HG03045 (cell line): ENCODE measurements around the gene PAOX.
"Not testable (repeated sequence)": the region's sequence is repeated elsewhere in the genome, so short reads cannot be mapped to it uniquely, and the experiment has no call there.

ENCODE experiments used
- ATAC-seq: cut with Tn5 transposase; IDR thresholded peaks from one replicate; pipeline ENCODE4 v1.9.1; 2021; ENCODE audit warnings: mild to moderate bottlenecking, moderate library complexity; ENCODE audit not compliant: unreplicated experiment

Gene PAOX

DNA sequence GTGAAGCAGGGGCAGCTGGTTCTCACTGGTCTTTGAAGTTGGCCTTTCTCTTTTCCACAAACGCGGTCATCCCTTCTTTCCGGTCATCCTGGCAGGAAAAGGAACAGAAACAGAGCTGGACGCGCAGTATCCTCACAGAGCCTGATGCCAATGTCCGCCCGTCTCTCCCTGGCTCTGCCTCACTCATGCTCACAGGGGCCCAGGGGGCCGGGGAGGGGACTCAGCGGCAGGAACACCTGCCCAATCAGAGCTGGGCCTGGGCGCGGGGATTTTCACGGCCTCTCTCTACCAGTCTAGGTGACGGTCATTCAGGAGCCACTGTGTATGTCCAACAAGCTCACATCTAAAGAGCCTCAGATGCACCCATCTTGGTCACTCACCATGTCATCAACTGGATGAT, 16.2 kb upstream of the PAOX start:
- ATAC-seq = no peak

DNA sequence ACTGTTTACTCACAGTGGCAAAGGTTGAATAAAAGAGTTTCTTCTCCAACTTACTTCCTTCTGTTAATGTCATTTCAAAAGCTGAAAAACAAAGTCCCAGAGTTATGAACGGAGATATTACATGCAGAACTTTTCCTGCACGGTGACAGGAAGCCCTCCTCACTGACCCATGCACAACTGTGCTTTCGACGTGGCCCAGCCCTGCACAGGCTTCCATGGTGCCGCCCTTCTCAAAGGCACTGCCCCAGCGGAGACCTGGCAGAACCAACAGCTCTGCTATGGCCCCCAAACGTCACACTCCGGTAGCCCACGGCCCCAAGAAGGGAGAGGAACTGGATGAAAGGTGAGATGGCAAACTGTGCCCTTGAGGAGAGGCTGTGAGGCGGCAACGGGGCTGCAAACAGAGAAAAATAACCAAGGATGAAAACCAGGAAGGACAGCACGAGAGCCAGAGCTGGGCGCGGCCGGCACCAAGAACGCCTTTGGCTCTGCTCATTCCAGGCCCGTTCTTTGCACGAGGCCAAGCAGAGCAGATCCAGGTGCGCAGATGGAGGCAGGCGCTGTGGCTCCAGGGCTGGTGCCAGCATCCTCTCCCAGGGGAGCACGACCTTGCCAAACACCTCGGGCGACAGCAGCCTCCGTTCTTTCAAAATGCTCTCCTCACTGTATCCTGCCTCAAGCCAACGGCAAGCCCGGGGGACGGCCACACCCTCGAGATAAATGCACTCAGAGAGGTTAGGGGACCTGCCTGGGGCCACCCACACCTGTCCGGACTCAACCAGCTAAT, 14.2 kb upstream of the PAOX start:
- no peak for ATAC-seq

DNA sequence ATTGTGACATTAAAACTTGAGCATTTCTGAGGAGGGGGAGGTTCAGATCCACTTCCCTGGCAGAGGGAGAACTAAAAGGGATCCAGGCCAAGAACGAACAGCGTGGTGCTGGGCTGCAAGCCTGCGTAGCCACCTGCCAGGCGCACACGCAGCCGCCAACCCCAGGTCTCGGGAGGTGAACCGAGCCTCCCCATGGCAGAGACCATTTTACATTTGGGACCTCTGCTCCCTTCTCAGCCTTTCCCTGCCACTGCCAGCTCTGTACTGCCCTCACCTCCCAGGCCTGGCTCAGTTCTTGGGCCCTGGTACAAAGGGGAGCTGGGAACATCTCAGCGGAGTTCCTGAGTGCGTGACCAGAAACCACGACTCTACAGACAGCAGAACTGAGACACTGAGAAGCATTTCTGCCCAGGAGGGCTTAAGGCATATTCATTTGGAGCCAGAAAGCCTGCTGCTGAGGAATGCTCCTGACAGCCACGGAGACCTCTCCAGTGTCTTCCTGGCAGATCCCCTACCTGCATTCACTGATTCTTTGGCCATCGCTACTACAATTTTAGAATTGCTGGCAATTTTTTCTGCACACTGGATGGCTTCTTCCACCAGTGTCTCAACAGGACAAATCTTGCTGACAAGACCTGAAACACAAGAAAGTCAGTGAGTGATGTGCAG, 13.5 kb upstream of the PAOX start:
- ATAC-seq = no peak

DNA sequence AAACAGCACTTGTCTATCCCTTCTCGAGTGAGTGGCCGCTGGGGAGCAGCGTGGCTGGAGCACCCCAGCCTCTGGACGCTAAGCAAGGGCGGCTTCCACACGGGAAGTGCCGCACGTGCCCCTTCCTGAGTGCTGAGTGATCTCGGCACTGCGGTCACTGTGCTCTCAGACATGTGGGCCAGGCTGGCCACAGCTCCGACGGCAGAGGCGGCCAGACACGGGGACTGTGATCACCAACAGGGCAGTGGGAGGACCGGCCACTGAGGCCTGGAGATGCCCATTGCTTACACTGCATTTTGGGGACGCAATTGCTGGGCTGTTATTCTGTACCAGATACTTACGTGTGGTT, 13.0 kb upstream of the PAOX start:
- no peak for ATAC-seq

DNA sequence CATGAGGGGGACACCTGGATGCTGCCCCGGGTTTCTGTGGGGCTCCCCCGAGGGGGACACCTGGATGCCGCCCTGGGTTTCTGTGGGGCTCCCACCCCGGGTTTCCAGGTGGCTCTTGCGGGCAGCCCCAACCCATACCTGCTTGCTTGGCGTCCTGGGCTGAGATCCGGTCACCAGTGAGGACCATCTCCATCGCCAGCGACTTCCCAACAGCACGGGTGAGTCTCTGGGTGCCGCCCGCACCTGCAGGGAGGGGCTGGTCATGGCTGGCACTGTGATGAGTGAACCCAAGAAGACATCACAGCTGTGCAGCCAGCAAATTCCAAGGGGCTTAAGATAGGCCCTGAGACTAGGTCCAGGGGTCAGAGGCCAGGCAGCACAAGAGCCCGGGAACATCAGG, 12.3 kb upstream of the PAOX start:
- no peak for ATAC-seq

DNA sequence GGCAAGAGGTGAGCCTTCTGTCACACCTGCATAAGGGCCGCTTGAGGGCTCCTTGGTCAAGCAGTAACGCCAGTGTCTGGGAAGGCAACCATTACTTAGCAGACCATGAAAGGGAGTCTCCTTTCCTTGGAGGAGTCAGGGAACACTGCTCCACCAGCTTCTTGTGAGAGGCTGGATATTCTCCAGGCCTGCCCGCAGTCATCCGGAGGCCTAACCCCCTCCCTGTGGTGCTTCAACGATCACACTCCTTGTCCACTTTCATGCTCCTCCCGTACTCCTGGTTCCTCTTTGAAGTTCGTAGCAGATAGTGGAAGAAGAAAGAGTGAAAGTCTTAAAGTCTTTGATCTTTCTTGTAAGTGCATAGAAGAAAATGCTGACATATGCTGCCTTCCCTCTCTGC, 11.6 kb upstream of the PAOX start:
- ATAC-seq = not testable (repeated sequence)

DNA sequence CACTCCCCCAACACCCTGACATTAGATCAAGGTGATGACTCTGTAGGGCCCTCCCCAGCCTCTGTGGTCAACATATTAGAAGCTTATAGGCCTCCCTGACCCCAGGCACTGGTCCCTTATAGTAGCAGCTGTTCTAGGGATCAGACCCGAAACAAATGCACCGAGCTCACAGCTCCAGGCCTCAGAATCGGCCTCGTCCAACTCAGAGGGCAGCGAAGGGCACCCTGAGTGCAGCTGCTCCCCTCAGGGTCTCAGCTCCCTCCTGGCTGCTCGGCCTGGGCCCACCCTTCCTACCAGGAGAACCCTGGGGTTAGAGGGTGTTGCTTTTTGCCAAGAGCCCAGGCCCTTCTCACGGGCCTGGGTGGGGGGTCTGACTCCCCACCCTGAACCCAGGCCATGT, 10.9 kb upstream of the PAOX start:
- ATAC-seq = no peak

DNA sequence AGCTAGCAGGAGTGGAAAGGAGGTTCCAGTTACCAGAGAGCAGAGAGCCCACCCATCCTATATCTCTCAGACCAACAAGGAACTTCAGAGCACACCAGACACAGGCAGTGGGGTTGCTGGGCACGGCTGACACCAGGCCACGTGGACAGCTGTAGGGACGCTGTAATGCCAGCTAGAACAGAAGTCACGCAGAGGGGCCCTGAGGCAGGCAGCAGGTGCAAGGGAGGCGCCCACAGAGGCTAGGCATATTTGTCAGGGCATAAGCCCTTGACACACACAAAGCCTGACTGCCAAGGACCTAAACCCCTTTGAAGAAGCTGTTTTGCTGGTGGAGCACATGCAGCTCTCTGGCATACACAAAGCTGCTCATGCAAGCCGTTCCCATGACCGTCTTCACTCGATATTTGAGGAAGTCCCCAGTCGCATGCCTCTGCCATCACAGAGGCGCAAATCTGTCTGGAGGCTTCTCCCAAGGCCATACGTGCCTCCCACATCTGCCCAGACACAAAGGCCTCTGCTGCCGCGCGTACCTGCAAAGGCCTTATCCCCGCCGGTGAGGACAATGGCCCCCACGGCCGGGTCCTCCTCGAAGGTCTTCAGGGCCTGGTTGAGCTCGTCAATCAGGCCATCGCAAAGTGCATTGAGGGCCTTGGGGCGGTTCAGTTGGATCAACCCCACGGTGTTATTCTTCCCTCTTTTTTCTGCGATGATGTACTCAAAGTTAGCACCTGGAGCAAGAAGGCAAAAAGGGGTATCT, 8.9 kb upstream of the PAOX start:
- no peak for ATAC-seq

DNA sequence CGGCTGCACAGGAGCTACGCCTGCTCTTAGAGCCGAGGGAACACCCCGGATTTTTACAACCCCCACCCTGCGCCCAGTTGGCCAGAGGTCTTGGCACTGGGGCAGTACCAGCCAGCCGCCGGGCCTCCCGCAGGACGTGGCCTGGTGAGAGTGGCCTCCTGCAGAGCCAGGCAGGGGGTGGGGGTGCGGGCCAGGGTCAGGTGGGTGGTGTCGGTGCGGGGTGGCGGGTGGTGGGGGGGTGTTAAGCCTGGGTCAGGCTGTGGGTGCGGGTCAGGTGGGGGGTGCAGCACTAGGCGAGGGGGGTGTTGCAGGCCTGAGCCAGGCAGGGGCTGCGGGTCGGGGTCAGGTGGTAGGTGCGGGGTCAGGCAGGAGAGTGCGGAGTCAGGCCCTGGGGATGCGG, 6.6 kb upstream of the PAOX start:
- ATAC-seq = no peak

DNA sequence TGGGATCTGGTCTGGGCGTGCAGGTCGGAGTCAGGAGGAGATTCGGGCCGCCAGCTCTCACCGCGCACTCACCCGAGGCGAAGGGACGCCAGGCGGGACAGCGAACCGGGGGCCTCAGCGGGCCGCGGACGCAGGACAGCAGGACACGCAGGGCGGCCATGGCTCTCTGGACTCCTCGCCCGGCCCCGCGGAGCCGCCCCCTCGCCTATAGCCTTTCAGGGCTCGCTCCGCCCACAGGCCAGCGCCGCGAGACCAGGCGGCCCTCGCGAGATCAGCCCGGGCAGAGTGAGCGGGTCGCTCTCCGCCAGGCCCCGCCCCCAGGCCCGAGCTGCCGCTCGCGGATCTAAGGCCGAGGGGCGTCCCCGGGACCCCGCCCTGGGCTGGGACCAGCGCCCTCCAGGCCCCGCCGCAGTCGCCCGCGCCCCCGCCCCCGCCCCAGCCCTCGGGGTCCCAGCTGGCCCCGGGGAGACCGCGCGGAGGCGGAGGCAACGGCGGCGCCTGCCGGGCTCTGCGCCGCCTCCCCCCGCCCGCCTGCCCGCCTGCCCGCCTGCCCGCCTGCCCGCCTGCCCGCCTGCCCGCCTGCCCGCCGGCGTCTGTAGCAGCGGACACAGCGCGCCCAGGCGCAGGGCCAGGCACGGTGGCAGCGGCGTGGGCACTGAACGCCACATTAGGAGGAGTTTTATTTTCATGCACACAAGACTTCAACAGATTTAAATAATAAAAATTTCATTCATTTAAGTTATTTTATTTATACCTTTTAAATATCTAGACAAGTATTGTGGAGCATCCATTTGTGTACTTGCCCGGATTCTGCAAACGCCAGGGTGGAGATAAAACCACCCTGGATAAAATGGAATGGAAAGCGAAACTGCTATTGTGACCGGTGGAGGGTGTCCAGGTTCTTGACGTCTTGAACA, 5.6 kb upstream of the PAOX start, which contains the start of gene ECHS1:
Gene ECHS1, minus strand, starts transcription at position 181 of the 917 bp plus-strand sequence. Its CDS starts 21 bp downstream, at position 160.
- ATAC-seq = peak; percentile 90

DNA sequence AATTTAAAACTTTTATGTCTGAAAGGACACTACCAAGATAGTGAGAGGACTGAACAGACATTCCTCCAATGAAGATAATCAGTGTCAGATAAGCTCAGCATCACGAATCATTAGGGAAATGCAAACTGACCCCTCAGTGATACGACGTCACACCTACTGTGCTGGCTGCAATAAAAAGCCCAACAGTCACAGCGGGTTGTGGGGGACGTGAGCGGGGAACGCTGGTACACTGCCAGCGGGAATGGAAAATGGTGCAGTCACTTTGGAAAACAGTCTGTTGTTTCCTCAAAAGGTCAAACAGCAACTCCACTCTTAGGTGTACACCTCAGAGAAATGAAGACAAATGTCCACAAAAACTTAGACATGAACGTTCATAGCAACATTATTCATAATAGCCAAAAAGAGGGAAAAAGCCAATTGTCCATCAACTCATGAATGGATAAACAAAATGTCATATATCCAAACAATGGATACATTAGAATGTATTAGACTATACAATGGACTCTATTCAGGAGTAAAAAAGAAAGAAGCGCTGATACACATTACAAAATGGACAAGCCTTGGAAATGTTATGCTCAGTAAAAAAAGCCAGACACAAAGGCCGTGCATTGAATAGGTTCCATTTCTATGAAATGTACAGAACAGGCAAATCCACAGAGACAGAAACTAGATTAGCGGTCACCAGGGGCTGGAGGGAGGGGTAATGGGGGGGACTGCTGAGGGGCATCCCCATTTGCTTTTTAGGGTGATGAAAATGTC, 3.5 kb upstream of the PAOX start:
- ATAC-seq = no peak

DNA sequence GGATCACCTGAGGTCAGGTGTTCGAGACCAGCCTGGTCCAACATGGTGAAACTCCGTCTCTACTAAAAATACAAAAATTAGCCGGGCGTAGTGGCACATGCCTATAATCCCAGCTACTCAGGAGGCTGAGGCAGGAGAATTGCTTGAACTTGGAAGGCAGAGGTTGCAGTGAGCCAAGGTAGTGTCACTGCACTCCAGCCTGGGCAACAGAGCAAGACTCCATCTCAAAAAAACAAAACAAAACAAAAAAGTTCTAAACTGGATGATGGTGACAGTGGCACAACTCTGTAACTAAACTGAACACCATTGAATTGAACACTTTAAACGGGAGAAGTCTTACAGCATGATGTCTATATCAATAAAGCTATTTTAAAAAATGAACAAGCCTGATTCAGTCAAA, 2.9 kb upstream of the PAOX start:
- not testable (repeated sequence) for ATAC-seq

DNA sequence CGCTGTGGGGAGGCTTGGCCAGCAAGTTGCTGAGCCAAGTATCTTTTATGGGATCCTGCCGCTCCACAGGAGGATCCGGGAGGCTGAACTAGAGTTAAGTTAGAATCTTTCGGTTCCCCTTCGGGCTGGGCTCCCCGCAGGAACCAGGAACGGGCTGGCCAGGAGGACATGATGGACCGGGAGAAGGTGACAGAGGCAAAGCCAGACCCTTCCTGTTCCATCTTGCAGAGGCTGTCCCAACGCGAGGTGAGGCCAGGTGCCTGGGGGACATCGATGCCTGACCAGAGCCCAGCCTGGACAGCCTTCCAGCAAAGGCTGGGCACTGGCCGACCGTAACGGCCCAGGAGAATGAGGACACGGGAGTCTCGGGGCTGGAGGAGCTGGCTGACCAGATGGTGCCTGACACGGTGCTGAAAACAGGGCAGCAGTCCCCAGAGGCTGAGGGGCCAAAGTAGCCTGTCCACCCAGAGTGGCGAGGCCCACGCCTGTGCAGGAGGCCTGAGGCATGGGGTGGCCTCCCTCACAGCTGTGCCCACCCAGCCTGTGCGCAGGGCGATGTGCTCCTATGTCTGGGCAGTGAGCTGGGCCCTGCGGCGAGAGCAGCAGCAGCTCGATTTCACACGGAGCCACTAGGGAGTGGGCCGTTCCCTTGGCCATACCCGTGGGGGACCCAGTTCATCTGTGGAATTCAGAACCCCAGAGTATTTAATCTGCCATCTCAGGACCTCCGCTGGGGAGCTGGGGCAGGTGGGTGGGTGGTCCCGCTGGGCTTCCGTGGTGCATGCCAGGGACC, 1.8 kb upstream of the PAOX start:
- ATAC-seq = no peak

DNA sequence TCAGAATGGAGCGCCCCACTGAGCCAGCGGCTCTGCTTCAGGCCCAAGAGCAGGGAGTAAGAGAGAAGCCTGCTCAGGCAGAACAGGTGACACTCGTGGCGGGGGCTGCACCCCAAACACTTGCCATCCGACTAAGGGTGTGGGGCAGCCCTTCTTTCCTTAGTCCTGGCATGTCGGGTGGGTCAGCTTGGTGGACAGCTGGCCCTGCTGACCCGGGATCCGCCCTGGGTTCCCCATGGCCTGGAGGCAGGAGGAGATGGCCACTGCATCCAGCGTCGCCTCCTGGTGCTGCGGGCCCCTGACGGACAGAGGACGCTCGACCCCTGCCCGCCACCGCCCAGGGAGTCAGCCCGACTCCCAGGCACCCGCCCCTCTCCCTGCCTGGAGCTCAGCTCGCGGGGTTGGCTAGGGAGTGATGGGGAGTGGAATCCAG, 1.2 kb upstream of the PAOX start:
- no peak for ATAC-seq

DNA sequence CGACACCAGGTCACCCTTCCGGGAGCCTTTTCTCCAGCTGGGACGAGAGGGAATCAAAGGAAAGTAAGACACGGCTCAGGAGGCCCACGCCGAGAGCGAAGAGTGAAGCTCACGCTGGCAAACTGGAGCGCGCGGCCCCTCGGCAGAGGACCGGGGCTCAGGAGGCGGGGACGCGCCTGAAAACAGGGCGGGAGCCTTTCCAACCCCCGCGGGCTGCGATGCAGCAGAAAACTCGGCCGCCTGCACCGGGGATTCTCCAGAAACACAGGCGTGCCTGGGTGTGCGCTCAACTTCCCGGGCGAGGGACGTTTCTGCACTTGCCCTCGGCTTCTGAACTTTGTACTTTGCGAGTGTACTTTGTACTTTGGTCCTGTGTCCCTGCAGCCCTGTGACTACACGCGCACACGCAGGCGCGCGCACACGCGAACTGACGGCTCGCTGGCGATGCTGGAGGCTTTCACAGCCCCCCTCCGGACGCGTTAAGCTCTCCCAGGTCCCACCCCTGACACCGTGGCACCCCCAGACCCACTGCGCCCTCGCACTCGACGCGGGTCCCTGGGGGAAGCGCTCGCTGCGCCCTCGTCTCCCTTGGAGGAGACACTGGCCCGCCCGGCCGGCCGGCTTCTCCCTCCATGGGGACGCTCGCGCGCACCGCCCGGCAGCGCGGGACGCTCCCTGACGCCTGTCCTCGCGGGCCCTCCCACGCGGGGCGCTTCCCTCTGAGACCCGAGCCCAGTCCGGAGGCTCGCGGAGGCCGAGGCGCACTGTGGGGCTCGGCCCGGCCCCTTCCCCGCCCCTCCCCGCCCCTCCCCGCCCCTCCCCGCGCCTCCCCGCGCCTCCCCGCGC, 588 bp upstream of the PAOX start:
- ATAC-seq = peak; percentile 42

DNA sequence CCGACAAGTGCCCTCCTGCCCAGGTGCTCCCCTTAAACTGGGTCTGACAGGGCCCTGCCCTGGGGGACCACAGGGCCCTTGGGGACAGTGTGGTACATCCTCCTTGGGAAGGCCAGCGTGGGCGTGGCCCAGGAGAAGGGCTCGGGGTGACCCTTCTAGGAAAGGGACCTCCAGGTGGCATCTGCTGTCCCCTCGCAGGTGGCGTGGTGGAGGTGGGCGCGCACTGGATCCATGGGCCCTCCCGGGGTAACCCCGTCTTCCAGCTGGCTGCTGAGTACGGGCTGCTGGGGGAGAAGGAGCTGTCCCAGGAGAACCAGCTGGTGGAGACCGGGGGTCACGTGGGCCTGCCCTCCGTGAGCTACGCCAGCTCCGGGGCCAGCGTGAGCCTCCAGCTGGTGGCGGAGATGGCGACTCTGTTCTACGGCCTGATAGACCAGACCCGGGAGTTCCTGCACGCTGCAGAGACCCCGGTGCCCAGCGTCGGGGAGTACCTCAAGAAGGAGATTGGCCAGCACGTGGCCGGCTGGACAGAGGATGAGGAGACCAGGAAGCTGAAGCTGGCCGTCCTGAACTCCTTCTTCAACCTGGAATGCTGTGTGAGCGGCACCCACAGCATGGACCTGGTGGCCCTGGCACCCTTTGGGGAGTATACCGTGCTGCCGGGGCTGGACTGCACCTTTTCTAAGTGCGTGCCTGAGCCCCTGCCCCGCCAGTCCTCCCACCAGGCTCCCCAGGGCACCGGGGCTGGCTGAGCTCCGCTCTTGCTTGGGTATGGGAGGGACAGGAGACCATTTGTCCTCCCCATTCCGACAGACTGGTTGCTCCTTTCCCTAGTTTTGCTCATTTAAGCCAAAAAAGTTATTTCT, 972 bp downstream of the PAOX start:
- no peak for ATAC-seq

DNA sequence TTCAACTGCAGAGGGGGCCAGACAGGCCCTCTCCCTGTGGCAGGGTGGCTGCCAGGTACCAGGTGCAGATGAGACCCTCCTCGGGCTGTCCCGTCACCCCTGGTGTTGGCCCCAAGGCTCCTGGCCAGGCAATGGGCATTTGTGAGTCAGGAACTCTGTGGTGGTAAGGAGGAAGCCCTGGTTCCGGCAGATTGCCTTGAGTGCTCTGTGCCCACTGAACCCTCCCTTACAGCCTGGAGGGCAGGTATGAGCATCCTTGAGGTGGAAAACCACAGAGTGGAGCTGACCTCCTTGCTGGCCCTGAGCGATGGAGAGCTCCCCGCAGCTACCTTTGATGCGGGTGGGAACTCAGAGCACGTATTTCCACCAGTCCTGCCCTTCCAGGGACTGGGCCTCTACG, 2.0 kb downstream of the PAOX start:
- ATAC-seq = no peak
